Measurements from ENCODE around the gene LEPR.
A peak's percentile ranks its signal among the peaks of the same experiment; 100 is the strongest.

Gene LEPR

DNA sequence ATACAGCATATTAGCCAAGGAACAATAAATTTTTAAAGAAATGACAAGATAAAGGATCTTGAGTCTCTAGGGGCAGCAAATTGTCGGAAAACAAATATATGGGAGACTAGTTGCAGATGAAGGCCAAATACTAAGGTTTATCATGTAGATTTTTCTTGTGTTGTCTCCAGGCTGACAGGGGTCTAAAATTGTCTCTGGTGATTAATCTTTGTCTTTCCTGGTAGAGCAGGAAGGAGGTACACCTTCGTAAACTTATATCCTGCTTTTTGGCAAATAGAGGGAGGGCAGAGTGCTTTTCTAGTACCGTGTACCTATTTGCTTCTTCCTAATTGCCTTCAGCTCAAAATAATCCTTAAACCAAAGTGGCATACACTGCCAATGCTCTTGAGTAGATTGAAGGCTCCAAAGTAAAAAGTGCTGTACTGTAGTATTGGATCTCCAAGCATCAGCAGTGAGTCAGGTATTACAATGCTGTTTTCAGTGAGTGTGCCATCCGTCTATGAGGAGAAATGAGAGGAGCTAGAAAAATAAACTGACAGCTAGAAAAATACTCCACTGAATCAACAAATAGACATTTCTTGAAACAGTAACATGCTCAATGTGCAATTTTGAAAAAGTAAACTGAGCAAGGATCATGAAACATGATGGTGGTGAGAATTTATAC lies 1.8 kb upstream of the LEPR start:
- Histone ChIP-seq H3K9ac (no peak overlapping the region), H3K4me2 (peak overlapping the region; percentile 68; the same call in 1 of the 2 replicates), H3K27ac (no peak overlapping the region), H3K27me3 (ENCODE audit: insufficient read depth, low read depth) (no peaks in the 10 kb centered on the region), H3K4me1 (ENCODE audit: low read depth, poor library complexity, severe bottlenecking) (peaks cover 10% of the 10 kb centered on the region), H4K20me1 (ENCODE audit: insufficient read depth) (no peaks in the 10 kb centered on the region), H3K4me3 (IDR thresholded peaks at IDR 0.05; ENCODE audit: insufficient read depth, low read depth, low read length) (peak overlapping the region; percentile 26), H3K36me3 (ENCODE audit: insufficient read depth) (no peaks in the 10 kb centered on the region), H2AFZ (ENCODE audit: low read depth) (no peak overlapping the region), H3K79me2 (ENCODE audit: insufficient read depth, low read depth) (no peaks in the 10 kb centered on the region; the same call in 1 of the 2 replicates)
- TF ChIP-seq CTCF (conservative IDR thresholded peaks at IDR 0.05; ENCODE audit: low read depth, low read length), result no peak

- H2AFZ ChIP-seq (ENCODE audit: low read depth), result peak overlapping the region; percentile 81
- 0 out of 2 replicates have a peak overlapping the region, but pooled peaks have one; percentile 7 for H3K27ac ChIP-seq
- H3K4me1 ChIP-seq (ENCODE audit: low read depth, poor library complexity, severe bottlenecking), result peaks cover 10% of the 10 kb centered on the region
These were observed 533 bp upstream of the LEPR start for GRCh38 chr1:65419681-65420589.

DNA sequence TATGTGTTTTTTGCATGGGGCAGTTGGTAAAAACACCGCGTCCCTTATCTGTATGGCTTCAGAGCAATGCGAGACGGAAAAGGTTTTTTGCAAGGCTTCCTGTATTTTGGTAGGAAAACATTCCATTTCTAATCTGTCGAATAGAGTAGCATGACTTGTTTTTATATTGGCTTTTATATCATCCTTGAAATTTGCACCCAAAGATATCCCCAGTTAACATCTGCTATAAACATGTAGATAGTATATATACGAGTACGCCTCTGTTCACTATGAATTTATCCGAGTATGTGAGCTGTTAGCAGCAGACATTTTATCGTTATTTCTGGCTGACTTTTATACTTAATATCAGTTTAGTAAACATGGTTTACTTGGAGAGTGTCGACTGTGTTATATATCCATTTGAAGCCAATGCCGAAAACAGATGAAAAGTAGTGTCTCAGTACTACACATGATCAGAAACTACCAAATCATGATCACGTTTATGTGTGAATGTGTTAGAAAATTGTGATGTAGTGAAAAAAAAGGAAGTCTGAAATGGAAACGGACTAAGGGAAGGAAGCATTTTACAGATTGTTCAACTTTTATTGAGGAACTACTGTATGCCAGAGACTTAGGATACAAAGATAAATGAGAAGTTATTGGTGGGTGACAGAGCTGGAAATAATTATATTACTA lies 1.0 kb downstream of the LEPR start:
- Histone ChIP-seq H3K27me3 (ENCODE audit: insufficient read depth, low read depth) (no peaks in the 10 kb centered on the region), H3K79me2 (ENCODE audit: insufficient read depth, low read depth) (no peaks in the 10 kb centered on the region; the same call in 1 of the 2 replicates), H3K4me1 (ENCODE audit: low read depth, poor library complexity, severe bottlenecking) (peaks cover 10% of the 10 kb centered on the region), H3K4me2 (peak overlapping the region; percentile 73), H3K4me3 (IDR thresholded peaks at IDR 0.05; ENCODE audit: insufficient read depth, low read depth, low read length) (peak overlapping the region; percentile 71), H4K20me1 (ENCODE audit: insufficient read depth) (no peaks in the 10 kb centered on the region), H3K27ac (no peak overlapping the region), H2AFZ (ENCODE audit: low read depth) (peak overlapping the region; percentile 59), H3K36me3 (ENCODE audit: insufficient read depth) (no peaks in the 10 kb centered on the region), H3K9ac (peak overlapping the region; percentile 78; the same call in 1 of the 2 replicates)
- no peak for TF ChIP-seq CTCF (conservative IDR thresholded peaks at IDR 0.05; ENCODE audit: low read depth, low read length)

More at GRCh38 chr1:65419681-65420589, 533 bp upstream of the LEPR start:
- Histone ChIP-seq H3K79me2 (ENCODE audit: insufficient read depth, low read depth) (no peaks in the 10 kb centered on the region; the same call in 1 of the 2 replicates), H3K36me3 (ENCODE audit: insufficient read depth) (no peaks in the 10 kb centered on the region), H3K9ac (peak overlapping the region; percentile 25; the same call in 1 of the 2 replicates), H4K20me1 (ENCODE audit: insufficient read depth) (no peaks in the 10 kb centered on the region), H3K4me2 (peak overlapping the region; percentile 68), H3K27me3 (ENCODE audit: insufficient read depth, low read depth) (no peaks in the 10 kb centered on the region), H3K4me3 (IDR thresholded peaks at IDR 0.05; ENCODE audit: insufficient read depth, low read depth, low read length) (peak overlapping the region; percentile 51)
- TF ChIP-seq CTCF (conservative IDR thresholded peaks at IDR 0.05; ENCODE audit: low read depth, low read length), result no peak

Data from KMS-11 (cell line).